Left renal cortex interstitium (tissue), 4 donors: ENCODE results near the gene RHOF. TPM values are rescaled to one million over a fixed set of nuclear protein-coding genes. Genes with fewer than 3 reads are reported as not detected.

Source experiments
- DNase-seq, 4 donors: peaks; one replicate each; pipeline ENCODE4 v3.0.0-alpha.2; 2013; ENCODE audit warnings: low read depth in 4 of 4, low spot score in 2 of 4, missing footprints in 1 of 4
- polyA plus RNA-seq, 4 donors: library from polyadenylated mRNA; unstranded; fragments of 120-200 nt; gene quantifications; one replicate each; pipeline ENCODE4 v1.2.1, GENCODE V29; 2013; ENCODE audit not compliant: insufficient read length in 4 of 4

RHOF gene
- polyA plus RNA-seq, 4 donors, result 9.6 to 15.4 (median 12.5) TPM

GRCh38 chr12:121806009-121806545, 12.6 kb upstream of the RHOF start:
- no peak for DNase-seq

GRCh38 chr12:121805171-121806008, 11.9 kb upstream of the RHOF start:
- DNase-seq, result no peak

GRCh38 chr12:121804417-121805111, 11.1 kb upstream of the RHOF start:
- DNase-seq, result no peak

- no peak for DNase-seq
Measured at GRCh38 chr12:121803861-121804416, 10.5 kb upstream of the RHOF start, which contains the start of gene SETD1B. SETD1B (plus strand) TSS chr12:121804009; CDS start chr12:121804738, 729 bp downstream.

GRCh38 chr12:121802843-121803698, 9.6 kb upstream of the RHOF start:
- DNase-seq, result peak in 3 of 4 donors; percentile 91 to 94 (median 93)

- DNase-seq, result no peak
Measured at GRCh38 chr12:121802485-121802842, 9.0 kb upstream of the RHOF start.

- no peak for DNase-seq
Measured at GRCh38 chr12:121801595-121802484, 8.4 kb upstream of the RHOF start.

GRCh38 chr12:121800694-121801594, 7.5 kb upstream of the RHOF start:
- DNase-seq, result no peak

GRCh38 chr12:121799842-121800693, 6.6 kb upstream of the RHOF start:
- no peak for DNase-seq

- no peak for DNase-seq
Measured at GRCh38 chr12:121799156-121799841, 5.8 kb upstream of the RHOF start.

GRCh38 chr12:121798787-121799155, 5.3 kb upstream of the RHOF start:
- DNase-seq, result no peak

GRCh38 chr12:121797937-121798786, 4.7 kb upstream of the RHOF start:
- DNase-seq, result no peak

GRCh38 chr12:121796855-121797751, 3.6 kb upstream of the RHOF start:
- no peak for DNase-seq

- no peak for DNase-seq
Measured at GRCh38 chr12:121795034-121795968, 1.8 kb upstream of the RHOF start.
